GM12872 (cell line): ENCODE results near the gene KRTAP1-3.
"Not testable (repeated sequence)": the region's sequence is repeated elsewhere in the genome, so short reads cannot be mapped to it uniquely, and the experiment has no call there.

Source experiments
- CTCF ChIP-seq: IDR thresholded peaks from 3 replicates; pipeline ENCODE4 v1.5.1; 2011; ENCODE audit warnings: low read depth, mild to moderate bottlenecking, low read length, moderate library complexity; ENCODE audit not compliant: insufficient read depth

The KRTAP1-3 gene

GRCh38 chr17:41001795-41002194, 32.9 kb downstream of the KRTAP1-3 start:
- no peak for TF ChIP-seq CTCF

GRCh38 chr17:40999563-40999962, 35.1 kb downstream of the KRTAP1-3 start, which contains the start of gene KRTAP3-2:
TSS of gene KRTAP3-2 (minus strand) at chr17:40999906. CDS start at chr17:40999853, 53 bp downstream.
- not testable (repeated sequence) for TF ChIP-seq CTCF

GRCh38 chr17:40997361-40997760, 37.3 kb downstream of the KRTAP1-3 start:
- no peak for TF ChIP-seq CTCF

- TF ChIP-seq CTCF = no peak
Measured at GRCh38 chr17:40996829-40997228, 37.8 kb downstream of the KRTAP1-3 start.

- TF ChIP-seq CTCF = no peak
Measured at GRCh38 chr17:40995116-40995515, 39.6 kb downstream of the KRTAP1-3 start.

- TF ChIP-seq CTCF = no peak
Measured at GRCh38 chr17:40993839-40994238, 40.8 kb downstream of the KRTAP1-3 start, which contains the start of gene KRTAP3-3. TSS of gene KRTAP3-3 (minus strand) at chr17:40994164. CDS start at chr17:40994097, 67 bp downstream.

GRCh38 chr17:40993084-40993483, 41.6 kb downstream of the KRTAP1-3 start:
- no peak for TF ChIP-seq CTCF
